ENCODE results near the gene TGFBR3.

Gene TGFBR3

DNA sequence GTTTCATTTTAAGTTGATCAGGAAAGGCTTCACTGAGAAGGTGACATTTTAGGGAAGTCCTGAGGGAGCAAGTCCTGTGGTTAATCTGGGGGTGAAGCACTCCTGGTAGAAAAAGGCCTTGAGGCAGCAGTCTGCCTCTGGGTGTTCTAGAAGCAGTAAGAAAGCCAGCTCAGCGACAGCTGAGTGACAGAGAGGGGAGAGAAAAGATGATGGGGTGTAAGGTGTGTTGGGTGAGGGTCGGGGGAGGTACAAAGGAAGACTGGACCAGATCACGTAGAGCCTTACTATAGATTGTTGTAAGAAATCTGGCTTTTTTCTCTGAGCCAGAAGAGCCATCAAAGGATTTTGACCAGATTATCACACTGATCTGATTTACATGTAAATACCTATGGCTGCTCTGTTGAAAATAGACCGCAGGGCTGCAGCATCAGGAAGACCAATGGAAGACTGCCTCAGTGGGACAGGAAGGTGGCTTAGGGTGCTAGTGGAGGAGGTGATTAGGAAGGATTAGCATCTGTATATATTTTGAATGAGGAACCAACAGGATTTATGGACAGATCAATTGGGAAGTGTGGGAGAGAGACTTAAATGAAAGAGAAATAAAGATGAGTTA is 254.1 kb downstream of the TGFBR3 start:
- DNase-seq (ENCODE audit: low read depth): no peak
- H3K4me3 ChIP-seq (ENCODE audit: control insufficient read depth, low read depth, low read length): no peak overlapping the region
- no peak for TF ChIP-seq CTCF (conservative IDR thresholded peaks at IDR 0.05; ENCODE audit: control insufficient read depth, insufficient read depth, low read depth, low read length)

- DNase-seq (ENCODE audit: low read depth): no peak
- H3K4me3 ChIP-seq (ENCODE audit: control insufficient read depth, low read depth, low read length): no peak overlapping the region
- TF ChIP-seq CTCF (conservative IDR thresholded peaks at IDR 0.05; ENCODE audit: control insufficient read depth, insufficient read depth, low read depth, low read length): no peak
Measured at GRCh38 chr1:91630803-91631202, 255.1 kb downstream of the TGFBR3 start.
